Activated T-cell treated with anti-CD3 and anti-CD28 coated beads, Interleukin-2, amount 50 U/mL, for 4 hours (primary cell): ENCODE data around the gene SP1. TPM values are rescaled to one million over a fixed set of nuclear protein-coding genes. Genes with fewer than 3 reads are reported as not detected.
"Not testable (repeated sequence)": the region's sequence is repeated elsewhere in the genome, so short reads cannot be mapped to it uniquely, and the experiment has no call there.

Experiments used
- ATAC-seq, 2 donors: fragments of 200-7000 bp; cut with Tn5 transposase; one replicate each; pipeline ENCODE4 v1.10.0; 2021
- DNase-seq: peaks from one replicate; pipeline ENCODE4 v3.0.0-alpha.2; 2020
- H3K27me3 Mint-ChIP-seq: one replicate; pipeline ENCODE4 v1.8.0; 2021; ENCODE audit warnings: low read depth, mixed read lengths
- H3K36me3 Mint-ChIP-seq: one replicate; pipeline ENCODE4 v1.8.0; 2022; ENCODE audit warnings: mixed read lengths; ENCODE audit not compliant: insufficient read depth
- H3K4me1 Mint-ChIP-seq: one replicate; pipeline ENCODE4 v1.8.0; 2021; ENCODE audit warnings: low read depth, mixed read lengths
- H3K4me3 Mint-ChIP-seq: one replicate; pipeline ENCODE4 v1.8.0; 2021; ENCODE audit warnings: mild to moderate bottlenecking, moderate library complexity, mixed read lengths
- H3K9me3 Mint-ChIP-seq: one replicate; pipeline ENCODE4 v1.8.0; 2021; ENCODE audit warnings: mixed read lengths
- total RNA-seq, 3 donors: library from RNA; stranded (reverse); gene quantifications; one replicate each; pipeline ENCODE4 v1.2.1, GENCODE V29; 2021

The SP1 gene
- total RNA-seq, 3 donors from 2014 or later: 61.9 to 64.6 (median 63.5) TPM

GRCh38 chr12:53345486-53346188 lies 34.3 kb upstream of the SP1 start:
- peak overlapping the region; percentile 95 for H3K4me3 Mint-ChIP-seq
- no peak for DNase-seq
- peaks cover 12% of the 10 kb centered on the region for H3K4me1 Mint-ChIP-seq
- no peaks in the 10 kb centered on the region for H3K27me3 Mint-ChIP-seq
- ATAC-seq: no peak
- no peaks in the 10 kb centered on the region for H3K9me3 Mint-ChIP-seq
- no peaks in the 10 kb centered on the region for H3K36me3 Mint-ChIP-seq

- no peak overlapping the region for H3K4me3 Mint-ChIP-seq
Observed at GRCh38 chr12:53346491-53346890, 33.5 kb upstream of the SP1 start.

GRCh38 chr12:53347905-53348304 lies 32.1 kb upstream of the SP1 start:
- Mint-ChIP-seq H3K27me3 (no peaks in the 10 kb centered on the region), H3K9me3 (no peaks in the 10 kb centered on the region), H3K36me3 (no peaks in the 10 kb centered on the region), H3K4me3 (no peak overlapping the region), H3K4me1 (peaks cover 17% of the 10 kb centered on the region)
- ATAC-seq (no peak), DNase-seq (no peak)

More at GRCh38 chr12:53346491-53346890, 33.5 kb upstream of the SP1 start:
- Mint-ChIP-seq H3K4me1 (peaks cover 12% of the 10 kb centered on the region), H3K36me3 (no peaks in the 10 kb centered on the region), H3K27me3 (no peaks in the 10 kb centered on the region), H3K9me3 (no peaks in the 10 kb centered on the region)
- no peak for DNase-seq
- no peak for ATAC-seq

- no peaks in the 10 kb centered on the region for H3K9me3 Mint-ChIP-seq
- H3K4me3 Mint-ChIP-seq: no peak overlapping the region
- ATAC-seq (peak; percentile 100), DNase-seq (peak; percentile 80)
- H3K27me3 Mint-ChIP-seq: no peaks in the 10 kb centered on the region
- H3K4me1 Mint-ChIP-seq: peaks cover 5% of the 10 kb centered on the region
- H3K36me3 Mint-ChIP-seq: no peaks in the 10 kb centered on the region
Observed at GRCh38 chr12:53352331-53353256, 27.4 kb upstream of the SP1 start.

GRCh38 chr12:53353257-53353655 lies 26.7 kb upstream of the SP1 start:
- Mint-ChIP-seq H3K4me1 (peaks cover 5% of the 10 kb centered on the region), H3K36me3 (no peaks in the 10 kb centered on the region), H3K9me3 (no peaks in the 10 kb centered on the region), H3K27me3 (no peaks in the 10 kb centered on the region), H3K4me3 (no peak overlapping the region)
- ATAC-seq (no peak), DNase-seq (no peak)

- H3K4me3 Mint-ChIP-seq: no peak overlapping the region
- no peak for ATAC-seq
- H3K36me3 Mint-ChIP-seq: no peaks in the 10 kb centered on the region
- no peaks in the 10 kb centered on the region for H3K27me3 Mint-ChIP-seq
- no peak for DNase-seq
- H3K9me3 Mint-ChIP-seq: no peaks in the 10 kb centered on the region
- H3K4me1 Mint-ChIP-seq: peaks cover 5% of the 10 kb centered on the region
Observed at GRCh38 chr12:53355121-53355520, 24.9 kb upstream of the SP1 start.

GRCh38 chr12:53358836-53359419 lies 21.0 kb upstream of the SP1 start:
- Mint-ChIP-seq H3K4me1 (no peaks in the 10 kb centered on the region), H3K9me3 (no peaks in the 10 kb centered on the region), H3K4me3 (no peak overlapping the region), H3K27me3 (no peaks in the 10 kb centered on the region), H3K36me3 (no peaks in the 10 kb centered on the region)
- no peak for DNase-seq
- ATAC-seq: no peak

- not testable (repeated sequence) for H3K27me3 Mint-ChIP-seq, H3K36me3 Mint-ChIP-seq, ATAC-seq, DNase-seq, H3K9me3 Mint-ChIP-seq, H3K4me3 Mint-ChIP-seq, H3K4me1 Mint-ChIP-seq
Observed at GRCh38 chr12:53361638-53362037, 18.3 kb upstream of the SP1 start.

- no peak overlapping the region for H3K4me3 Mint-ChIP-seq
- no peak for ATAC-seq
Observed at GRCh38 chr12:53365245-53365904, 14.6 kb upstream of the SP1 start.

GRCh38 chr12:53373554-53374133 lies 6.3 kb upstream of the SP1 start:
- not testable (repeated sequence) for H3K9me3 Mint-ChIP-seq, H3K27me3 Mint-ChIP-seq, ATAC-seq, H3K4me3 Mint-ChIP-seq, DNase-seq, H3K36me3 Mint-ChIP-seq
- peaks cover 27% of the 10 kb centered on the region for H3K4me1 Mint-ChIP-seq

More at GRCh38 chr12:53365245-53365904, 14.6 kb upstream of the SP1 start:
- peaks cover 12% of the 10 kb centered on the region for H3K4me1 Mint-ChIP-seq
- no peaks in the 10 kb centered on the region for H3K36me3 Mint-ChIP-seq
- H3K9me3 Mint-ChIP-seq: no peaks in the 10 kb centered on the region
- no peak for DNase-seq
- H3K27me3 Mint-ChIP-seq: no peaks in the 10 kb centered on the region

GRCh38 chr12:53374277-53374676 lies 5.7 kb upstream of the SP1 start:
- DNase-seq, H3K9me3 Mint-ChIP-seq, H3K36me3 Mint-ChIP-seq, H3K4me3 Mint-ChIP-seq, ATAC-seq, H3K27me3 Mint-ChIP-seq: not testable (repeated sequence)
- H3K4me1 Mint-ChIP-seq: peaks cover 27% of the 10 kb centered on the region

GRCh38 chr12:53376747-53377146 lies 3.2 kb upstream of the SP1 start:
- ATAC-seq (no peak), DNase-seq (no peak)
- Mint-ChIP-seq H3K36me3 (peaks cover 6% of the 10 kb centered on the region), H3K27me3 (no peaks in the 10 kb centered on the region), H3K9me3 (no peaks in the 10 kb centered on the region), H3K4me1 (peaks cover 27% of the 10 kb centered on the region), H3K4me3 (no peak overlapping the region)

- ATAC-seq (no peak), DNase-seq (no peak)
- peaks cover 19% of the 10 kb centered on the region for H3K36me3 Mint-ChIP-seq
- H3K4me1 Mint-ChIP-seq: peaks cover 29% of the 10 kb centered on the region
- H3K9me3 Mint-ChIP-seq: no peaks in the 10 kb centered on the region
- no peak overlapping the region for H3K4me3 Mint-ChIP-seq
- no peaks in the 10 kb centered on the region for H3K27me3 Mint-ChIP-seq
Observed at GRCh38 chr12:53378222-53378621, 1.8 kb upstream of the SP1 start.
